Hepatocyte (in vitro differentiated cells): ENCODE measurements around the gene CTTN.

ENCODE experiments used
- CTCF ChIP-seq: fragments of 200-600 bp; sonication (generic); IDR thresholded peaks from 2 replicates; pipeline ENCODE4 v1.5.1; 2016; ENCODE audit warnings: antibody characterized with exemption, mild to moderate bottlenecking; ENCODE audit not compliant: poor library complexity
- EZH2 ChIP-seq: fragments of 200-600 bp; sonication (generic); IDR thresholded peaks from 2 replicates; pipeline ENCODE4 v1.6.1; 2016; ENCODE audit warnings: antibody characterized with exemption, mild to moderate bottlenecking, borderline replicate concordance
- EZH2phosphoT487 ChIP-seq: fragments of 200-600 bp; sonication (generic); IDR thresholded peaks from one replicate; pipeline ENCODE4 v1.6.1; 2018; ENCODE audit warnings: antibody characterized with exemption, mild to moderate bottlenecking, low read depth, moderate library complexity; ENCODE audit not compliant: unreplicated experiment, severe bottlenecking

GRCh38 chr11:70443773-70444030, 45.4 kb downstream of the CTTN start:
- no peak for TF ChIP-seq CTCF
- TF ChIP-seq EZH2phosphoT487, result no peak
- no peak for TF ChIP-seq EZH2
